Prostate gland (tissue), 2 donors: ENCODE measurements around the gene PDZRN3. TPM values are rescaled to one million over a fixed set of nuclear protein-coding genes. Genes with fewer than 3 reads are reported as not detected.
A peak's percentile ranks its signal among the peaks of the same experiment; 100 is the strongest.

Experiments used
- DNase-seq: peaks from one replicate; pipeline ENCODE4 v3.0.0-alpha.2; 2019; ENCODE audit warnings: low spot score
- H3K27ac ChIP-seq, 2 donors: fragments of 200-600 bp; sonication (generic); 2 replicates each; pipeline ENCODE4 v1.5.1; 2017 to 2019
- H3K27me3 ChIP-seq: fragments of 200-600 bp; sonication (generic); replicated peaks from 2 replicates; pipeline ENCODE4 v1.5.1; 2019; ENCODE audit not compliant: insufficient read depth
- H3K36me3 ChIP-seq, 2 donors: fragments of 200-600 bp; sonication (generic); 1 replicate in 1 of 2; 2 replicates in 1 of 2; pipeline versions ENCODE4 v1.5.1 to v1.8.1; 2017 to 2019
- H3K4me1 ChIP-seq: fragments of 200-600 bp; sonication (generic); replicated peaks from 2 replicates; pipeline ENCODE4 v1.5.1; 2019
- H3K4me3 ChIP-seq, 2 donors: fragments of 200-600 bp; sonication (generic); 2 replicates each; pipeline ENCODE4 v1.5.1; 2017 to 2019
- H3K9me3 ChIP-seq: fragments of 200-600 bp; sonication (generic); 2 replicates; pipeline ENCODE4 v1.5.1; 2017
- POLR2A ChIP-seq: fragments of 450-650 bp; IDR thresholded peaks from one replicate; pipeline ENCODE4 v1.6.1; 2016; ENCODE audit warnings: antibody characterized with exemption, mild to moderate bottlenecking
- POLR2AphosphoS5 ChIP-seq: sonication (generic); formaldehyde crosslinking; IDR thresholded peaks from one replicate; pipeline ENCODE4 v1.6.1; 2017; ENCODE audit warnings: antibody characterized with exemption
- WGBS: methylation state at CpG from one replicate; pipeline ENCODE4 v1.1.5; 2018; 5-methylcytosine and 5-hydroxymethylcytosine counted together
- intact Hi-C: fragments of 100-400 bp; cut with DNase I; formaldehyde crosslinking; loops from one replicate; pipeline ENCODE4 v1.14.2; 2022
- total RNA-seq, 2 donors: library from RNA; depleted of rRNA; stranded (reverse); fragments of >200 nt; gene quantifications; one replicate each; pipeline ENCODE4 v1.1.0, GENCODE V29; 2016
- TF ChIP-seq, protein P1 (sequence below), 4 experiments: fragments of 200-600 bp in 2 of 4; fragments of 450-650 bp in 2 of 4; sonication (generic) in 2 of 4; IDR thresholded peaks; 1 replicate in 3 of 4; 2 replicates in 1 of 4; pipeline ENCODE4 v1.5.1; 2016 to 2019; ENCODE audit warnings: antibody characterized with exemption in 4 of 4, mild to moderate bottlenecking in 2 of 4, moderate library complexity in 2 of 4

The PDZRN3 gene
- total RNA-seq, 2 donors from 2014 or later = 80.9 to 143 TPM

- no peaks in the 10 kb centered on the region for H3K27me3 ChIP-seq
- TF ChIP-seq POLR2A (no peak), POLR2AphosphoS5 (no peak)
- TF ChIP-seq, protein P1, sequence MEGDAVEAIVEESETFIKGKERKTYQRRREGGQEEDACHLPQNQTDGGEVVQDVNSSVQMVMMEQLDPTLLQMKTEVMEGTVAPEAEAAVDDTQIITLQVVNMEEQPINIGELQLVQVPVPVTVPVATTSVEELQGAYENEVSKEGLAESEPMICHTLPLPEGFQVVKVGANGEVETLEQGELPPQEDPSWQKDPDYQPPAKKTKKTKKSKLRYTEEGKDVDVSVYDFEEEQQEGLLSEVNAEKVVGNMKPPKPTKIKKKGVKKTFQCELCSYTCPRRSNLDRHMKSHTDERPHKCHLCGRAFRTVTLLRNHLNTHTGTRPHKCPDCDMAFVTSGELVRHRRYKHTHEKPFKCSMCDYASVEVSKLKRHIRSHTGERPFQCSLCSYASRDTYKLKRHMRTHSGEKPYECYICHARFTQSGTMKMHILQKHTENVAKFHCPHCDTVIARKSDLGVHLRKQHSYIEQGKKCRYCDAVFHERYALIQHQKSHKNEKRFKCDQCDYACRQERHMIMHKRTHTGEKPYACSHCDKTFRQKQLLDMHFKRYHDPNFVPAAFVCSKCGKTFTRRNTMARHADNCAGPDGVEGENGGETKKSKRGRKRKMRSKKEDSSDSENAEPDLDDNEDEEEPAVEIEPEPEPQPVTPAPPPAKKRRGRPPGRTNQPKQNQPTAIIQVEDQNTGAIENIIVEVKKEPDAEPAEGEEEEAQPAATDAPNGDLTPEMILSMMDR (IDR thresholded peaks at IDR 0.05) = no peak
- H3K4me3 ChIP-seq = no peak overlapping the region
- intact Hi-C loops = loop anchor here (5.0 kb wide), 1 partner anchor 33 kb away; no protein-coding TSS in a partner anchor
- H3K36me3 ChIP-seq = no peaks in the 10 kb centered on the region
- no peak for DNase-seq
- no peaks in the 10 kb centered on the region for H3K9me3 ChIP-seq
- 64% methylated on average over 3 of the region's 3 CpGs for WGBS
- no peak overlapping the region for H3K27ac ChIP-seq
- H3K4me1 ChIP-seq = no peaks in the 10 kb centered on the region
Measured at GRCh38 chr3:73399666-73400253, 225.0 kb downstream of the PDZRN3 start.

DNA sequence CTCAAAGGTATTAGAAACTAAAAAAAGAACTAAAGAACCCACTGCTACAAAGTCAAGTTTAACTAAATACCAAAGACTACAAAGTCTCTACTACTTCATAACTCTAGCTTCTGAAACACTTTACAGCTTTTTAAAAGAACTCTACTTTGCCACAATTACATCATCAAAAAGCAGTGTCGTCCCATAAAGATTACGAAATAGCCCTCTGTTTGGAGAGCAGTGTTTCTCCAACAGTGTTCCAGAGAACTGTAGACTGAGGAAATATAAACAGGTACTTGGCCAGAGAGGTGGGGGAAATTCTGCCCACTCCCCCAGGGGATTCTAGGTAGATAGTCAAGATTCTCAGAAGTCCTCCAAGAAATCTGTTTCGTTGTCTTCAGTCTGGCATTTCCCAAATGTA is 225.6 kb downstream of the PDZRN3 start:
- no peaks in the 10 kb centered on the region for H3K27me3 ChIP-seq
- H3K4me3 ChIP-seq = no peak overlapping the region
- no peaks in the 10 kb centered on the region for H3K4me1 ChIP-seq
- intact Hi-C loops = loop anchor here (5.0 kb wide), 1 partner anchor 33 kb away; no protein-coding TSS in a partner anchor
- no peak for DNase-seq
- no peaks in the 10 kb centered on the region for H3K36me3 ChIP-seq
- H3K27ac ChIP-seq = no peak overlapping the region
- no peaks in the 10 kb centered on the region for H3K9me3 ChIP-seq
- TF ChIP-seq POLR2A = no peak
- TF ChIP-seq, protein P1 (IDR thresholded peaks at IDR 0.05) = no peak
- TF ChIP-seq POLR2AphosphoS5 = no peak
- 30% methylated on average over 3 of the region's 3 CpGs for WGBS

GRCh38 chr3:73398084-73398483 is 226.7 kb downstream of the PDZRN3 start:
- H3K27me3 ChIP-seq = no peaks in the 10 kb centered on the region
- H3K4me1 ChIP-seq = no peaks in the 10 kb centered on the region
- H3K9me3 ChIP-seq = no peaks in the 10 kb centered on the region
- no peaks in the 10 kb centered on the region for H3K36me3 ChIP-seq
- peak overlapping the region in 1 of 2 donors; percentile 29 for H3K27ac ChIP-seq
- no peak for DNase-seq
- H3K4me3 ChIP-seq = no peak overlapping the region
- TF ChIP-seq POLR2A = no peak
- TF ChIP-seq POLR2AphosphoS5 = no peak
- TF ChIP-seq, protein P1 (IDR thresholded peaks at IDR 0.05) = no peak
- intact Hi-C loops = loop anchor here (5.0 kb wide), 1 partner anchor 34 kb away; no protein-coding TSS in a partner anchor
- 74% methylated on average over 8 of the region's 8 CpGs for WGBS

- intact Hi-C loops = no loop called here
- Histone ChIP-seq H3K4me1 (no peaks in the 10 kb centered on the region), H3K9me3 (no peaks in the 10 kb centered on the region), H3K27ac (no peak overlapping the region), H3K27me3 (no peaks in the 10 kb centered on the region), H3K4me3 (no peak overlapping the region), H3K36me3 (no peaks in the 10 kb centered on the region)
- DNase-seq = no peak
- TF ChIP-seq POLR2A (no peak), POLR2AphosphoS5 (no peak)
- TF ChIP-seq, protein P1 (IDR thresholded peaks at IDR 0.05) = no peak
- WGBS = 39% methylated on average over 5 of the region's 5 CpGs
Measured at GRCh38 chr3:73394240-73394639, 230.5 kb downstream of the PDZRN3 start.

DNA sequence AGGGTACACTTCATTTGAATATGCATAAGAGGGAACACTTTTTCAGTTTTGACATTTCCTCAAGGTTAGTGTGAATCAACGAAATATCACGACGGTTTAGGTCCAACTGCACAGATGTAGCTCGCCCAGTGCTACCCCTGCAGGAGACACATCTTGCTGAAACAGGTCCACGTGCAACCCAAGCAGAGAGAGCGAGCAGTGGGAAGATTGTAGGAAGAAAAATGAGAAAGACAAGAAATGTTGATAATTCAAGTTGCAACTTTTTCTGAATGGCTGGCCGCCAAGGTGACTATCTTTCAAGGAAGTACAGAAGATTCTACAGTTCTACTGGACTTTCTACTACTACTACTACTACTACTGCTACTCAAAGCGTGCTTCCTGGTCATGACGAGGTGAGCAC is 231.7 kb downstream of the PDZRN3 start:
- Histone ChIP-seq H3K9me3 (no peaks in the 10 kb centered on the region), H3K4me3 (no peak overlapping the region), H3K27ac (no peak overlapping the region), H3K27me3 (no peaks in the 10 kb centered on the region), H3K36me3 (no peaks in the 10 kb centered on the region), H3K4me1 (no peaks in the 10 kb centered on the region)
- no peak for DNase-seq
- intact Hi-C loops = no loop called here
- TF ChIP-seq, protein P1 (IDR thresholded peaks at IDR 0.05) = no peak
- TF ChIP-seq POLR2A (no peak), POLR2AphosphoS5 (no peak)
- 92% methylated on average over 9 of the region's 9 CpGs for whole genome bisulfite sequencing
